ENCODE measurements around the gene TAAR8.
A peak's percentile ranks its signal among the peaks of the same experiment; 100 is the strongest.
"Not testable (repeated sequence)": the region's sequence is repeated elsewhere in the genome, so short reads cannot be mapped to it uniquely, and the experiment has no call there.

The TAAR8 gene

GRCh38 chr6:132568611-132569010 is 16.1 kb downstream of the TAAR8 start:
- Histone ChIP-seq H3K9me3 (no peaks in the 10 kb centered on the region), H3K27me3 (ENCODE audit: low read depth) (peaks cover 20% of the 10 kb centered on the region), H3K4me3 (no peak overlapping the region), H3K36me3 (replicated peaks) (no peaks in the 10 kb centered on the region), H3K4me1 (0 out of 2 replicates have a peak, but pooled peaks cover 4% of the 10 kb centered on the region)
- in situ Hi-C loops (cut with MboI; ENCODE audit: low sequenced_read_pairs) = no loop called here
- no peak for DNase-seq (ENCODE audit: low spot score in 2 of 2)

DNA sequence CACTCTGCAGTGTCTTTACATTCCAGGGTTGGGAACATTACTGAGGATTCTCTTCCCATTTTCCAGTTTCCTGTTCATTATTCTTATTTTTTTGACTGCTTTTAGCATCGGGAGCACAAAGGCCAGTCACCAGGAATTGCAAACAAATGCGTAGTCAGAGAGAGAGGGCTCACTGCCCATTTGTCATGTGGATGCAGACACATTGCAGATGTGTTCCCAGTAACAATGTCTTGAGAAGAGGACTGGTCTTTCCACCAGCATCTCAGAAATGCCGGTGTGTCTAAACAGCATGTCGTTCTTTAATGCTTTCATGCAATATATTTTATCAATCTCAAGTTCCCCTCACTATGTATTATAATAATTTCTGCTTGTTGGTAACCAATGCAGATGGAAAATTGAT is 16.7 kb downstream of the TAAR8 start:
- no peak for DNase-seq (ENCODE audit: low spot score in 2 of 2)
- H3K9me3 ChIP-seq = no peaks in the 10 kb centered on the region
- H3K27me3 ChIP-seq (ENCODE audit: low read depth) = peaks cover 17% of the 10 kb centered on the region
- 0 out of 2 replicates have a peak, but pooled peaks cover 4% of the 10 kb centered on the region for H3K4me1 ChIP-seq
- in situ Hi-C loops (cut with MboI; ENCODE audit: low sequenced_read_pairs) = no loop called here
- H3K36me3 ChIP-seq (replicated peaks) = no peaks in the 10 kb centered on the region
- H3K4me3 ChIP-seq = no peak overlapping the region

GRCh38 chr6:132570221-132570777 is 17.8 kb downstream of the TAAR8 start, which contains the start of gene TAAR6:
TSS of gene TAAR6 (plus strand) at chr6:132570322. CDS start at chr6:132570322, 0 bp downstream.
- no peaks in the 10 kb centered on the region for H3K9me3 ChIP-seq
- DNase-seq (ENCODE audit: low spot score in 2 of 2) = no peak
- H3K36me3 ChIP-seq (replicated peaks) = no peaks in the 10 kb centered on the region
- peaks cover 12% of the 10 kb centered on the region for H3K27me3 ChIP-seq (ENCODE audit: low read depth)
- no peak within 1 kb of the TSS for H3K4me3 ChIP-seq
- in situ Hi-C loops (cut with MboI; ENCODE audit: low sequenced_read_pairs) = no loop called here
- 0 out of 2 replicates have a peak, but pooled peaks cover 4% of the 10 kb centered on the region for H3K4me1 ChIP-seq

- H3K4me1 ChIP-seq = 0 out of 2 replicates have a peak, but pooled peaks cover 4% of the 10 kb centered on the region
- no peak overlapping the region for H3K4me3 ChIP-seq
- no peak for DNase-seq (ENCODE audit: low spot score in 2 of 2)
- in situ Hi-C loops (cut with MboI; ENCODE audit: low sequenced_read_pairs) = no loop called here
- H3K27me3 ChIP-seq (ENCODE audit: low read depth) = peaks cover 7% of the 10 kb centered on the region
- H3K9me3 ChIP-seq = no peaks in the 10 kb centered on the region
- no peaks in the 10 kb centered on the region for H3K36me3 ChIP-seq (replicated peaks)
Observed at GRCh38 chr6:132571774-132572173, 19.3 kb downstream of the TAAR8 start.

GRCh38 chr6:132584698-132585097 is 32.2 kb downstream of the TAAR8 start:
- in situ Hi-C loops (cut with MboI; ENCODE audit: low sequenced_read_pairs) = no loop called here
- Histone ChIP-seq H3K36me3 (replicated peaks) (no peaks in the 10 kb centered on the region), H3K9me3 (no peaks in the 10 kb centered on the region), H3K4me3 (no peak overlapping the region), H3K27me3 (ENCODE audit: low read depth) (peaks cover 9% of the 10 kb centered on the region), H3K4me1 (no peaks in the 10 kb centered on the region)
- no peak for DNase-seq (ENCODE audit: low spot score in 2 of 2)

DNA sequence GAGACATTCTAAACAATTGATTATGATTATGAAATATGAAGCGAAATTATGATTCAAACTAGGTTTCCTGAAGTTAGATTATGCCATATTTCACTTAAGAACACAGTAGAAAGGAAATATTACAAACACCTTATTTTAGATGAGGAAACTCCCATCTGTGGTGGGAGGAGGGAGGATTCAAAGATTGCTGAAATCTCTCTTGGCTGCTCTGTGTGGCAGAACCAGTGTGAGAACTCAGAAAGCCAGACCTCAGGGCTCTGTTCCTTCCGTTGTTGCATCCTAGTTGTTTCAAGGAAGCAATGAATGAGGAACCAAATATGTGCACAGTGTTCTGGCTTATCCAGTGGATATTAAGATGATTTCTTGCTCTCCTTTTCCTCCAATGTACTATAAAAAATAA is 35.0 kb downstream of the TAAR8 start:
- in situ Hi-C loops (cut with MboI; ENCODE audit: low sequenced_read_pairs) = no loop called here
- no peak for DNase-seq (ENCODE audit: low spot score in 2 of 2)
- Histone ChIP-seq H3K27me3 (ENCODE audit: low read depth) (peaks cover 12% of the 10 kb centered on the region), H3K36me3 (replicated peaks) (no peaks in the 10 kb centered on the region), H3K4me1 (no peaks in the 10 kb centered on the region), H3K4me3 (no peak overlapping the region), H3K9me3 (no peaks in the 10 kb centered on the region)

- in situ Hi-C loops (cut with MboI; ENCODE audit: low sequenced_read_pairs) = no loop called here
- Histone ChIP-seq H3K36me3 (replicated peaks) (no peaks in the 10 kb centered on the region), H3K9me3 (no peaks in the 10 kb centered on the region), H3K4me3 (no peak within 1 kb of the TSS), H3K27me3 (ENCODE audit: low read depth) (peaks cover 11% of the 10 kb centered on the region), H3K4me1 (no peaks in the 10 kb centered on the region)
- DNase-seq (ENCODE audit: low spot score in 2 of 2) = no peak
Observed at GRCh38 chr6:132589454-132589853, 37.0 kb downstream of the TAAR8 start, which contains the start of gene TAAR5. TSS of gene TAAR5 (minus strand) at chr6:132589741. CDS start at chr6:132589686, 55 bp downstream.

DNA sequence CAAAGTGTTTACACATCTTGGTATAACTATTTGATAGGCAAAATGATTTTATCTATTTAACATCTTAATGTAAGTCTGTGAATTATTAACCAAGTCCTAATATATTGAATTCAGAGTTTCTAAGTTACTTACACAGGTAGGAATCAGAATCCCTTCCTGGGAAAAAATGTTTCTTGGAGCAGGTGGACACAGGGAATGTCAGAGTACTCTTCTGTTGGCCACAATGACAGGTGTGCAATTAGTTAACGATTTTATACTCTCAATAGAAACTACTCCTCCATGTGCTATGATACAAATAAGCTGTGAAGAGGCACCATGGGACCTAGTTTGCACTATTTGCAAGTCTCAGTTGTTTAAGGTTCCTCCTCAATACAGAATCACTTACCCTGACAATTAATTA is 37.9 kb downstream of the TAAR8 start:
- in situ Hi-C loops (cut with MboI; ENCODE audit: low sequenced_read_pairs) = no loop called here

DNA sequence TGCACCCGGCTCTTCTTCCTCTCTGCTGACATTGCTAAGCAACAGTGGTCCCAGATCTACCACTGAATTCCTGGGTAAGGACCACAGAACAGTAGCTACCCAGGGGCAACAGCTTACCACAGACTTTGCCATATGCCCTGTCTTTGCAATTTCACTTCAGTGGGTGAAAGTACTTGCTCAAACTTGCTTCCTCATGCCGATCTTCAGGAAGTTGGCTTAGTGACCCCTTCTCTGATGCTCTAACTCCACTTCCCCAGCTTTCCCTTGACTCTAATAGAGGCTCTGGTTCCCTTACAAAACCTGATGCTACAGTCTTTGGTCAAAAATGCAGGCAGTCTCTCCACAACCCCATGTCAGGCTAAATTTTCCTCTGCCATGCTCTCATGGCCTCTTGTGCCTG is 40.4 kb downstream of the TAAR8 start:
- no peaks in the 10 kb centered on the region for H3K9me3 ChIP-seq
- H3K36me3 ChIP-seq (replicated peaks) = no peaks in the 10 kb centered on the region
- no peak for DNase-seq (ENCODE audit: low spot score in 2 of 2)
- no peak overlapping the region for H3K4me3 ChIP-seq
- peaks cover 10% of the 10 kb centered on the region for H3K27me3 ChIP-seq (ENCODE audit: low read depth)
- in situ Hi-C loops (cut with MboI; ENCODE audit: low sequenced_read_pairs) = no loop called here
- H3K4me1 ChIP-seq = no peaks in the 10 kb centered on the region

More for the DNA sequence above, 37.9 kb downstream of the TAAR8 start:
- Histone ChIP-seq H3K9me3 (no peaks in the 10 kb centered on the region), H3K4me1 (no peaks in the 10 kb centered on the region), H3K4me3 (no peak overlapping the region), H3K36me3 (replicated peaks) (no peaks in the 10 kb centered on the region), H3K27me3 (ENCODE audit: low read depth) (peaks cover 8% of the 10 kb centered on the region)
- DNase-seq (ENCODE audit: low spot score in 2 of 2) = no peak

GRCh38 chr6:132596201-132596600 is 43.7 kb downstream of the TAAR8 start:
- H3K4me3 ChIP-seq = no peak overlapping the region
- no peak for DNase-seq (ENCODE audit: low spot score in 2 of 2)
- in situ Hi-C loops (cut with MboI; ENCODE audit: low sequenced_read_pairs) = no loop called here
- peaks cover 10% of the 10 kb centered on the region for H3K27me3 ChIP-seq (ENCODE audit: low read depth)
- no peaks in the 10 kb centered on the region for H3K9me3 ChIP-seq
- no peaks in the 10 kb centered on the region for H3K4me1 ChIP-seq
- H3K36me3 ChIP-seq (replicated peaks) = no peaks in the 10 kb centered on the region

GRCh38 chr6:132598473-132598872 is 46.0 kb downstream of the TAAR8 start:
- in situ Hi-C loops (cut with MboI; ENCODE audit: low sequenced_read_pairs) = no loop called here
- Histone ChIP-seq H3K27me3 (ENCODE audit: low read depth) (peaks cover 11% of the 10 kb centered on the region), H3K36me3 (replicated peaks) (no peaks in the 10 kb centered on the region), H3K4me1 (no peaks in the 10 kb centered on the region), H3K4me3 (no peak overlapping the region), H3K9me3 (no peaks in the 10 kb centered on the region)
- peak; percentile 22 to 36 for DNase-seq (ENCODE audit: low spot score in 2 of 2)

DNA sequence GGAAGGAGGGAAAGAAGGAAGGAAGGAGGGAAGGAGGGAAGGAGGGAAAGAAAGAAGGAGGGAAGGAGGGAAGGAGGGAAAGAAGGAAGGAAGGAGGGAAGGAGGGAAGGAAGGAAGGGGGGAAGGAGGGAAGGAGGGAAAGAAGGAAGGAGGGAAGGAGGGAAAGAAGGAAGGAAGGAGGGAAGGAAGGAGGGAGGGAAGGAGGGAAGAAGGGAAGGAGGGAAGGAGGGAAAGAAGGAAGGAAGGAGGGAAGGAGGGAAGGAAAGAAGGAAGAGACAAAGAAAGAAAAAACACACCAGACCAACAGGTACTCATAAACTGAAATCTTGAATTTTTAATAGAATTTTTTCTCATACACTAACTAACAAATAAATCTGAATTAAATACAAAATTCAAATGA is 48.4 kb downstream of the TAAR8 start:
- in situ Hi-C loops (cut with MboI; ENCODE audit: low sequenced_read_pairs); H3K4me3 ChIP-seq; H3K9me3 ChIP-seq; DNase-seq (ENCODE audit: low spot score in 2 of 2); H3K36me3 ChIP-seq (replicated peaks); H3K27me3 ChIP-seq (ENCODE audit: low read depth); H3K4me1 ChIP-seq: not testable (repeated sequence)
